Pons (tissue), 1 donor: ENCODE measurements around the gene MGMT.

Experiments
- DNase-seq: peaks from one replicate; pipeline ENCODE4 v3.0.0-alpha.2; 2016; ENCODE audit warnings: low spot score

The MGMT gene

DNA sequence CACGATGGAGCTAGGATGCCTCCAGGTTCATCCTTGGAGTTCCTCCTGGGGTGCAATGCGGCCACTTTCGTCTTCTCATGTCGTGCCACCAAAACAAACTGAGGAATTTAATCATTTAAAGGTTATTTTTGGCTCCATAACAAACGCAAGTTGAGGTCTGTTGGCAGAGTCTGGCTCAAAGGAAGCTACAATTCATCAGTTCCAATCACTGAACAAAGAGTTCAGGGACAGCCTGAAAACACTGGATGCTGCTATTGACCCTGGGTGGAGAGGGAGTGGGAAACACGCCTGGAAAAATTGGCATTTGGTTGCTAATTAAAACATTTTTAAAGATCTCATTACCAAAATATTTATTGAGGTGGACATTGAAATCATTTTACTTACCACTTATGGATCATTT is 11.4 kb upstream of the MGMT start:
- DNase-seq = no peak

- DNase-seq = no peak
Measured at GRCh38 chr10:129459762-129460539, 7.1 kb upstream of the MGMT start.

- no peak for DNase-seq
Measured at GRCh38 chr10:129462257-129462795, 4.7 kb upstream of the MGMT start.

- DNase-seq = no peak
Measured at GRCh38 chr10:129464251-129464650, 2.8 kb upstream of the MGMT start.

DNA sequence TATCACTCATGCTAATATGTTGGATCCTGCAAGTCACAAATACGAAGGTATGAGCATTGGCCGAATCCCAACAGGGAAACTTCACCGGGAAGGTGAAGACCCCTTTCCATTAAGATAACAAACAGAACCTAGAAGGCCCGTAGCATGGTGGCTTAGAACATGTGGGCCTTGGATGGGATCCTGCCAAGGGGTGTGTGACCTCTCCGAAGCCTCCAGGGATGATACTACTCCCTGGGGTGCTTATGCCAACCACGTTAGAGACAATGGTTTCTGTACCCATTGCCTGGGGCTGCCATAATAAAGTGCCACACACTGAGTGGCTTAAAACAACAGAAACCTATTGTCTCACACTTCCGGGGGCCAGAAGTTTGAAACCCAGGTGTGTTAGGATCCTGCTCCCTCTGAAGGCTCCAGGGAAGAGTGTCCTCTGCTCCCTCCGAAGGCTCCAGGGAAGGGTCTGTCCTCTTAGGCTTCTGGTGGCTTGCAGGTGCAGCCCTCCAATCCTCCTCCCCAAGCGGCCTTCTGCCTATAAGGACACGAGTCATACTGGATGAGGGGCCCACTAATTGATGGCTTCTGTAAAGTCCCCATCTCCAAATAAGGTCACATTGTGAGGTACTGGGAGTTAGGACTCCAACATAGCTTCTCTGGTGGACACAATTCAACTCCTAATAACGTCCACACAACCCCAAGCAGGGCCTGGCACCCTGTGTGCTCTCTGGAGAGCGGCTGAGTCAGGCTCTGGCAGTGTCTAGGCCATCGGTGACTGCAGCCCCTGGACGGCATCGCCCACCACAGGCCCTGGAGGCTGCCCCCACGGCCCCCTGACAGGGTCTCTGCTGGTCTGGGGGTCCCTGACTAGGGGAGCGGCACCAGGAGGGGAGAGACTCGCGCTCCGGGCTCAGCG is 992 bp upstream of the MGMT start:
- peak; percentile 3 for DNase-seq

GRCh38 chr10:129467359-129468064 is 471 bp downstream of the MGMT start:
- peak; percentile 19 for DNase-seq

- DNase-seq = no peak
Measured at GRCh38 chr10:129468187-129468586, 1.1 kb downstream of the MGMT start.

DNA sequence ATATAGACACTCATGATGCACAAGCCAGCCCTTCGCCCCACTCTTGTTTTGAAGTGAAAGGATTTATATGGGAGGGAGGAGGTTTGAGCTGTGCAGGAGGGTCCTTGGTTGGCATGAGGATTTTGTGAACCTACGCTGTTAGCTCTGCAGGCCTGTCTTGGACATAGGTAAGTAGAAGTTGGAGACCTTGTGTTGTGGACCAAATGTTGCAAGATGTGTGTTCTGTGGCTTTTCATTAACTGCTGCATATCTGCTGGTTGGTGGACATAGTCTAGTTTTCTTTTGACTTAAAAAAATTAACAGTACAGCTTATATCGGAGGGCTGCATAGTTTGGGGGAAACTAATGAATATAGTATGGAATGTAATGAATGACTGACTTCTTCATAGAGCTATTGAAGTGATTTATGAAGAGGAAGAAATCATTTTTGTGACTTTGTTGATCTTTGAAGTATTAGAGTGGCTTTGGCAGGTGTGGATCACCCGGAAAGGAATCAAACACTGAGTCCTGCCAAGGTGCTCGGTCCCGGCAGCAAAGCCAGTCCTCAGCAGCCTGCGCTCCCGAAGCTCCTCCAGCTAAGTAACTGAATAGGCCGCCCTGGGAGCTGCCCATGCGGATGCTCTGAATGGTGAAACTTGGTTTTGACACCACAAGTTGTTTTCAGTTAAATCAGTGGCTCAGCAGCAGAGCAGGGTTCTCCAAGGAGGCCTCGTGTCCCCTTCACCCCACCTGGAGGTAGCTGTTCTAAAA is 3.2 kb downstream of the MGMT start:
- no peak for DNase-seq

- no peak for DNase-seq
Measured at GRCh38 chr10:129471447-129472175, 4.6 kb downstream of the MGMT start.

DNA sequence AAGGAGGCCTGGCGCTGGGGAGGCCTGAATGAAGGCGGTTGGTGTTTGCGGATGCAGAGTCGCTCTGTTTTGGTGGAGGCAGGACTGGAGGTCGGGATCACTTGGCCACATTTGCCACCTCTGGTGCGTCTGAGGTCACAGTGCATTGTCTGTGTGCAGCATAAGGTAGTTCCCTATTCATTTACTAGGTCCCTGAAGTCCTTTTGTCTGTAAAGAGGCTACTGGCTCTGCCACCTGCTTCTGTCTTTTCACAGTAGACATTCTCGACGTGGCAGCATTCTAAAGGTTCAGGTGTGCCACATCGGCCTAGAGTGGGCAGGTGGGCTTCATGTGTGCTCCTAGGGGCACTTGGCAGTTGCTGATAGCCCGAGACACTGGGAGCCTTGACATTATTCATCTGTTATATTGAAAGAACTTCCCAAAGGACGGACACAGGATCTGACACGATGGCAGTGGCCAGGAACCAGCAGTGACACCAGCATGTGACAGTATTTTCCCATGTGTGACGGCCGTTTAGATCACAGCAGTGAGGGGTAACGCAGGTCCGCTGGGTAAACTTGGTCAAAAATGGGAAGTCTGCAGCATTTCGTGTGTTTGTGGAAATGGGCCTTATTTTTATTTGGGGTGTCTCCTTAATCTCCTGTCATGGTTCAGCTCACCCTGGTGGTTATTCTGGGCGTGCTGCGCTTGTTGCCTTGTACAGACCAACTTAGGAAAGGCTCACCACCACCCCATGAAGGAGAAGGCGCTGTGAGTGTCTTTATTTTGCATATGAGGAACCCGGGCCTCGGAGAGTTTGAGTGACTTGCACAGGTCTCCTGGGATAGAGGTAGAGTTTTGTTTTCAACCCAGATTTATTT is 5.9 kb downstream of the MGMT start:
- no peak for DNase-seq

DNA sequence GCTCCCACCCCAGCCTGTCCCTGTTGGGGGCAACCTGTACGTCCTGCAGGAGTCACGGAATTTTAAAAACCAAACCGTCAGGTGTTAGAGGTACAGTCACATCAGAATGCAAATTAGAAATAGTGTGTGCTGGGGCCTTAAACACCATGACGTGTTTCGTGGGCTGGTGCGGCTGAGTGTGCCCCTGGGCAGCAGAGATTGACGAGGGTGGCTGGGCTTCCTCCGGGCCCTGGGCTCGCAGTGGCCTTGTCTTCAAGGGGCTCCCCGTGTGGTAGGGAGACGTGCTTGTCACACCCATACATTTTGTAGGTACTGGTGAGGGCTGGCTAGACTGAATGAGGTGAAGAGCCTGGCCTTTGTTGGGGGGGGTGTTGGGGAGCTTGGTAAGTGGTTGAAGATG is 7.6 kb downstream of the MGMT start:
- DNase-seq = no peak

DNA sequence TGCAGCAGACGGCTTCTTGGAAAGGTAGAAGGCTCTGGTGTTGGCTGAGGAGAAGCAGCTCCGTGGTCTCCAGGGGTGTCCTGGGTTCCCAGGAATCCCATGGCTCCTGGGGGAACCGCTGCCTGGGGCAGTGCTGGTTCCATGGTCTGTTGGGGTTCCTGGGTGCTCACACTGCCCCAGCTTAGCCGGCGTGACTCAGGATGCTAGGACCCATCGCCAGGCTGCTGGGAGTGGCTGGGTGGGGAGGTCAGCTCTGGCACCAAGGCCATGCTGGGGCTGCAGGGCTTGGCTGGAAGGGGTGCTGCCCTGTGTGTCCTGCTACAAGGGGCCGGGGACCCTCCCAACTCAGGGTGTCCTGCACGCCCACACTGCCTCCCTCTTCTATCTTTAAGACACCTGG is 9.4 kb downstream of the MGMT start:
- DNase-seq = no peak

GRCh38 chr10:129477051-129477450 is 10.0 kb downstream of the MGMT start:
- DNase-seq = no peak

DNA sequence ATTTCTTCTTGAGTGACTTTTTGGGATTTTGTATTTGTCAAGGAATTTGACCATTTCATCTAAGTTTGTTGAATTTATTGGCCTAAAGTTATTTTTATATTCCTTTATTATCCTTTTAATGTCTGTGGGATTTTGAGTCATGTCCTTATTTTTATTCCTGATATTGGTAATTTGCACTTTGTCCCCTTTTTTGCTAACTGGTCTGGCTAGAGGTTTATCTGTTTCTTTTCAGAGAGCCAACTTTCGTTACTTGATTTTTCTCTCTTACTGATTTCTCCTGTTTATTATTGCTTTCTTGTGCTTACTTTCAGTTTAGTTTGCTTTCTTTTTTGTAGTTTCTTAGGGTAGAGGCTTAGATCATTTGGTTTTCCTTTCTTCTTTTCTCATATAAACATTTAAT is 14.6 kb downstream of the MGMT start:
- DNase-seq = no peak

- DNase-seq = no peak
Measured at GRCh38 chr10:129483430-129484010, 16.5 kb downstream of the MGMT start.

DNA sequence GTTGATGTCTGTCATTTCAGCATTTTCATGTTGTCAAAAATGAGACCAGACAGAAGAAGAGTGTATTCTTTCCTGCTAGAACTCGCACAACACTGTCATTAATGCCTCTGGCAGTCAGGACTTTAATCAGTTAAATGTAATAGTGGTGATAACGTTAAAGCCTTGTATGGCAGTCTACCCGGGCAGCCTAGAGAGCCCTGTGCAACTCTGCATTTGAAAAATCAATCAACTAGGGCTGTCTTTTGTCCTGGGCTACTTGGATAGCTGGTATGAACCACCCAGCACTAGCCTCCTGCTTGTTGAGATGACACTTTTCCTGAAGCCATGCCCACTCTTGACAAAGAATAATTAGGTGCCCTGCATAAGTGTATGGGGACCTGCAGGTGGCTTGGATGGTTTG is 19.8 kb downstream of the MGMT start:
- DNase-seq = no peak

GRCh38 chr10:129491123-129491734 is 24.2 kb downstream of the MGMT start:
- DNase-seq = no peak

- DNase-seq = no peak
Measured at GRCh38 chr10:129494176-129494575, 27.1 kb downstream of the MGMT start.

- DNase-seq = no peak
Measured at GRCh38 chr10:129494740-129495139, 27.7 kb downstream of the MGMT start.
